Astrocyte (in vitro differentiated cells and primary cell): ENCODE measurements around the gene POU4F1. TPM values are rescaled to one million over a fixed set of nuclear protein-coding genes. Genes with fewer than 3 reads are reported as not detected.

Source experiments
- DNase-seq: peaks from one replicate; pipeline ENCODE4 v3.0.0-alpha.2; 2010; ENCODE audit warnings: low read depth
- FAIRE-seq: peaks from 2 replicates; lab custom pipeline; 2011; peaks lifted over from hg19 to GRCh38; lab: Jason Lieb, UNC
- H2AFZ ChIP-seq: 2 replicates; pipeline ENCODE4 v1.6.0; 2012; ENCODE audit warnings: low read depth, low read length, inconsistent platforms
- H3K27ac ChIP-seq: 2 replicates; pipeline ENCODE4 v1.5.1; 2011; ENCODE audit warnings: low read depth, low read length, inconsistent platforms
- H3K27me3 ChIP-seq: 2 replicates; pipeline ENCODE4 v1.6.0; 2011; ENCODE audit warnings: low read length, inconsistent platforms; ENCODE audit not compliant: insufficient read depth
- H3K36me3 ChIP-seq: 2 replicates; pipeline ENCODE4 v1.5.1; 2011; ENCODE audit warnings: low read length, inconsistent platforms; ENCODE audit not compliant: insufficient read depth
- H3K4me1 ChIP-seq: 2 replicates; pipeline ENCODE4 v1.5.1; 2011; ENCODE audit warnings: low read length, inconsistent platforms; ENCODE audit not compliant: insufficient read depth
- H3K4me2 ChIP-seq: 2 replicates; pipeline ENCODE4 v1.6.0; 2012; ENCODE audit warnings: low read length, inconsistent platforms
- H3K4me3 ChIP-seq: 2 replicates; pipeline ENCODE4 v1.5.1; 2011; ENCODE audit warnings: low read depth, mild to moderate bottlenecking, low read length, inconsistent platforms; ENCODE audit not compliant: insufficient read depth
- H3K79me2 ChIP-seq: 2 replicates; pipeline ENCODE4 v1.6.0; 2012; ENCODE audit warnings: mild to moderate bottlenecking, low read length, inconsistent platforms; ENCODE audit not compliant: insufficient read depth
- H3K9ac ChIP-seq: 2 replicates; pipeline ENCODE4 v1.6.0; 2012; ENCODE audit warnings: mild to moderate bottlenecking, low read length, inconsistent platforms
- H3K9me3 ChIP-seq: 2 replicates; pipeline ENCODE4 v1.5.1; 2012; ENCODE audit warnings: low read depth, mild to moderate bottlenecking, low read length, inconsistent platforms; ENCODE audit not compliant: insufficient read depth
- H4K20me1 ChIP-seq: 2 replicates; pipeline ENCODE4 v1.6.0; 2012; ENCODE audit warnings: low read length, inconsistent platforms; ENCODE audit not compliant: insufficient read depth
- H3K27ac Mint-ChIP-seq: one replicate; pipeline ENCODE4 v1.8.0; 2021; ENCODE audit warnings: mild to moderate bottlenecking, mixed read lengths; ENCODE audit not compliant: unreplicated experiment
- H3K27me3 Mint-ChIP-seq: one replicate; pipeline ENCODE4 v1.8.0; 2021; ENCODE audit warnings: low read depth, mixed read lengths; ENCODE audit not compliant: unreplicated experiment
- H3K36me3 Mint-ChIP-seq: one replicate; pipeline ENCODE4 v1.8.0; 2021; ENCODE audit warnings: low read depth, mixed read lengths; ENCODE audit not compliant: unreplicated experiment
- H3K4me1 Mint-ChIP-seq: one replicate; pipeline ENCODE4 v1.8.0; 2021; ENCODE audit warnings: low read depth, mixed read lengths; ENCODE audit not compliant: unreplicated experiment
- H3K4me3 Mint-ChIP-seq: one replicate; pipeline ENCODE4 v1.8.0; 2021; ENCODE audit warnings: mild to moderate bottlenecking, moderate library complexity, mixed read lengths; ENCODE audit not compliant: unreplicated experiment
- H3K9me3 Mint-ChIP-seq: one replicate; pipeline ENCODE4 v1.8.0; 2021; ENCODE audit warnings: mild to moderate bottlenecking, mixed read lengths; ENCODE audit not compliant: unreplicated experiment
- EZH2 ChIP-seq: IDR thresholded peaks from 2 replicates; pipeline ENCODE4 v1.6.1; 2012; ENCODE audit warnings: mild to moderate bottlenecking, low read length, inconsistent platforms; ENCODE audit not compliant: insufficient read depth
- total RNA-seq: library from RNA; stranded (reverse); gene quantifications from 2 replicates; pipeline ENCODE4 v1.2.1, GENCODE V29; 2021
- TF ChIP-seq, protein P1 (sequence below): IDR thresholded peaks from 2 replicates; pipeline ENCODE4 v1.5.1; 2011; ENCODE audit warnings: low read depth, mild to moderate bottlenecking, inconsistent platforms, low read length, moderate library complexity; ENCODE audit not compliant: insufficient read depth

The POU4F1 gene
- total RNA-seq, 1 donor from 2014 or later = not detected

DNA sequence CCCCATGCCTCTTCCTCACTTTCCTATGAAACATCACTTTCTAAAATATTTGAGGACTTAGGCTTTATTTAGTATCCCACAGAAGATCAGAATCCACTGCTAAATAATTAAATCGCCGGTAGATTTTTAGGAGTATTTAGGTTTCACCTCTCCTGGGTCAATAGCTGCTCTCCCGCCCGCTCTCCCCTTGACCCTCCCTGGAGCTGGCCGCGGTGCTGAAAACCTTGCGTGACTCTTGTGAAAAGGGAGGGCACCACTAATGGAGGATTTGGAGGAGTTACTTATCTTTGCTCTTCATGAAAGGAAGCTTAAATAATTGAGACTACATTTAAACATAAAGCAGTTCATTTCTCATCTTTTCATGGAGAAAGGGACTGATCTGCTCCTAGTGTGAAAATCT is 14.1 kb downstream of the POU4F1 start:
- Mint-ChIP-seq H3K4me1 (peaks cover 2% of the 10 kb centered on the region), H3K27ac (no peak overlapping the region), H3K9me3 (peaks cover 4% of the 10 kb centered on the region), H3K27me3 (peaks cover 78% of the 10 kb centered on the region), H3K4me3 (no peak overlapping the region), H3K36me3 (no peaks in the 10 kb centered on the region)
- Histone ChIP-seq H4K20me1 (no peaks in the 10 kb centered on the region), H3K4me3 (no peak overlapping the region), H3K4me1 (no peaks in the 10 kb centered on the region), H2AFZ (no peak overlapping the region), H3K9me3 (peaks cover 3% of the 10 kb centered on the region), H3K27ac (no peak overlapping the region), H3K9ac (no peak overlapping the region), H3K36me3 (no peaks in the 10 kb centered on the region), H3K79me2 (no peaks in the 10 kb centered on the region), H3K4me2 (no peak overlapping the region), H3K27me3 (peaks cover 52% of the 10 kb centered on the region)
- FAIRE-seq (no peak), DNase-seq (no peak)
- TF ChIP-seq, protein P1, sequence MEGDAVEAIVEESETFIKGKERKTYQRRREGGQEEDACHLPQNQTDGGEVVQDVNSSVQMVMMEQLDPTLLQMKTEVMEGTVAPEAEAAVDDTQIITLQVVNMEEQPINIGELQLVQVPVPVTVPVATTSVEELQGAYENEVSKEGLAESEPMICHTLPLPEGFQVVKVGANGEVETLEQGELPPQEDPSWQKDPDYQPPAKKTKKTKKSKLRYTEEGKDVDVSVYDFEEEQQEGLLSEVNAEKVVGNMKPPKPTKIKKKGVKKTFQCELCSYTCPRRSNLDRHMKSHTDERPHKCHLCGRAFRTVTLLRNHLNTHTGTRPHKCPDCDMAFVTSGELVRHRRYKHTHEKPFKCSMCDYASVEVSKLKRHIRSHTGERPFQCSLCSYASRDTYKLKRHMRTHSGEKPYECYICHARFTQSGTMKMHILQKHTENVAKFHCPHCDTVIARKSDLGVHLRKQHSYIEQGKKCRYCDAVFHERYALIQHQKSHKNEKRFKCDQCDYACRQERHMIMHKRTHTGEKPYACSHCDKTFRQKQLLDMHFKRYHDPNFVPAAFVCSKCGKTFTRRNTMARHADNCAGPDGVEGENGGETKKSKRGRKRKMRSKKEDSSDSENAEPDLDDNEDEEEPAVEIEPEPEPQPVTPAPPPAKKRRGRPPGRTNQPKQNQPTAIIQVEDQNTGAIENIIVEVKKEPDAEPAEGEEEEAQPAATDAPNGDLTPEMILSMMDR = no peak
- no peak for TF ChIP-seq EZH2

DNA sequence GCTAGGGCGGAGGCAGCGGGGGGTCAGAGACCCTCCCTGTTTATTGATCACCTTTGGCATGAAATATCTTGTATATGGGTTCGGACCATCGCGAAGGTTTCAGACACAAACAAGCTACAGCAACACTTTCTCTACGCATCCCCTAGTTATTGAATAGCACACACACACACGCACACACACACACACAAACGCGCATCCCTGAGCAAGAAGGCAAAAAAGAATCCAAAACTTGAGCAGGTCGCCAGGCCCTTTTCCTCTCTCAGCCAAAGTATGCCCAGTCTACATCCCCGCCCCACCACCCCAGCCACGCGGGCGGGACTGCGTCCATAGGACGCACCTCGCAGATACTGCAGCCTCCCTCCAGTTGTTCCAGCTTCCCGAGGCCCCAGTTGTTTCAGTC is 16.0 kb downstream of the POU4F1 start:
- no peaks in the 10 kb centered on the region for H3K36me3 ChIP-seq
- no peaks in the 10 kb centered on the region for H3K4me1 ChIP-seq
- Mint-ChIP-seq H3K4me1 (no peaks in the 10 kb centered on the region), H3K27ac (no peak overlapping the region), H3K4me3 (no peak overlapping the region), H3K27me3 (peaks cover 60% of the 10 kb centered on the region), H3K36me3 (no peaks in the 10 kb centered on the region), H3K9me3 (peaks cover 4% of the 10 kb centered on the region)
- H3K9me3 ChIP-seq = peaks cover 3% of the 10 kb centered on the region
- H3K9ac ChIP-seq = no peak overlapping the region
- no peak overlapping the region for H3K27ac ChIP-seq
- H4K20me1 ChIP-seq = no peaks in the 10 kb centered on the region
- TF ChIP-seq EZH2 = no peak
- TF ChIP-seq, protein P1 = no peak
- H3K27me3 ChIP-seq = peaks cover 34% of the 10 kb centered on the region
- no peak overlapping the region for H3K4me3 ChIP-seq
- no peak overlapping the region for H3K4me2 ChIP-seq
- H3K79me2 ChIP-seq = no peaks in the 10 kb centered on the region
- DNase-seq (no peak), FAIRE-seq (no peak)
- no peak overlapping the region for H2AFZ ChIP-seq

DNA sequence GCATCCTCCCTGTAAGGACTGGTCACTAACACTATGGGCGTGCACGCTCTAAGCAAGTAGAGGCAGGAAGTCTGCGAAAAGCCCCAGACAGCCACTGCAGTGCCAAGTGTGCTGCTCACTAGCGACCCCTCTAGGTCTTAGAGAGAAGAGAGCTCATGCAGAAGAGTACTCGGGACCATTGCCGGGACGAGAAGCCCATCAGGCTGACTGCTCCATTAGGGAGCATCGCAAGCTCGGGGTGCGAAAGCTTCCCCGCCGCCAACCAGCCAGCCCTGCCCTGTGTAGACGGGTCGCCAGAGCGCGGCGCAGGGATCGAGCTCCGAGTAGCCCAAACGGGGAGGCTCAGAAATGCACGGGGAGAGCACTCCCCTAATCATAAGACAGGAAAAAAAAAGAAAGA is 16.6 kb downstream of the POU4F1 start:
- Histone ChIP-seq H3K27me3 (peaks cover 30% of the 10 kb centered on the region), H3K4me1 (no peaks in the 10 kb centered on the region), H3K9ac (no peak overlapping the region), H3K27ac (no peak overlapping the region), H3K36me3 (no peaks in the 10 kb centered on the region), H4K20me1 (no peaks in the 10 kb centered on the region), H3K4me3 (no peak overlapping the region), H3K79me2 (no peaks in the 10 kb centered on the region), H3K4me2 (no peak overlapping the region), H2AFZ (no peak overlapping the region), H3K9me3 (peaks cover 3% of the 10 kb centered on the region)
- TF ChIP-seq EZH2 = no peak
- TF ChIP-seq, protein P1 = no peak
- H3K9me3 Mint-ChIP-seq = peaks cover 4% of the 10 kb centered on the region
- no peak overlapping the region for H3K4me3 Mint-ChIP-seq
- no peaks in the 10 kb centered on the region for H3K4me1 Mint-ChIP-seq
- H3K36me3 Mint-ChIP-seq = no peaks in the 10 kb centered on the region
- DNase-seq (no peak), FAIRE-seq (no peak)
- no peak overlapping the region for H3K27ac Mint-ChIP-seq
- H3K27me3 Mint-ChIP-seq = peaks cover 54% of the 10 kb centered on the region
